Measurements from ENCODE around the gene C16orf96.

Gene C16orf96

GRCh38 chr16:4602331-4602730 is 46.2 kb downstream of the C16orf96 start:
- Histone ChIP-seq H4K20me1 (ENCODE audit: insufficient read depth, low read length) (no peaks in the 10 kb centered on the region), H3K4me3 (ENCODE audit: low read depth, low read length, poor library complexity, severe bottlenecking) (no peak overlapping the region), H3K9me3 (ENCODE audit: low read length) (no peaks in the 10 kb centered on the region), H3K4me2 (ENCODE audit: low read length) (no peak overlapping the region), H3F3A (ENCODE audit: insufficient read depth, low read length) (no peaks in the 10 kb centered on the region), H3K36me3 (ENCODE audit: insufficient read depth, low read length) (0 out of 2 replicates have a peak, but pooled peaks cover under 1% of the 10 kb centered on the region), H3K9ac (ENCODE audit: low read length) (no peak overlapping the region), H3K4me1 (ENCODE audit: insufficient read depth, low read length, severe bottlenecking) (no peaks in the 10 kb centered on the region), H3K27ac (ENCODE audit: low read depth, low read length, poor library complexity, severe bottlenecking) (no peak overlapping the region), H3K9me2 (ENCODE audit: low read depth, low read length) (no peaks in the 10 kb centered on the region), H2AFZ (ENCODE audit: low read length) (no peak overlapping the region), H3K27me3 (ENCODE audit: insufficient read depth, low read length) (peaks cover 13% of the 10 kb centered on the region; the same call in 1 of the 2 replicates), H3K79me2 (ENCODE audit: insufficient read depth, low read length) (no peaks in the 10 kb centered on the region)
- no peak for TF ChIP-seq EZH2 (IDR thresholded peaks at IDR 0.05; ENCODE audit: borderline replicate concordance, low read length)
- TF ChIP-seq CTCF (IDR thresholded peaks at IDR 0.05; ENCODE audit: low read length) = no peak

GRCh38 chr16:4603624-4604170 is 47.6 kb downstream of the C16orf96 start:
- Histone ChIP-seq H4K20me1 (ENCODE audit: insufficient read depth, low read length) (no peaks in the 10 kb centered on the region), H3K36me3 (ENCODE audit: insufficient read depth, low read length) (peaks cover 12% of the 10 kb centered on the region; the same call in 1 of the 2 replicates), H3K4me2 (ENCODE audit: low read length) (no peak overlapping the region), H3K27me3 (ENCODE audit: insufficient read depth, low read length) (peaks cover 13% of the 10 kb centered on the region; the same call in 1 of the 2 replicates), H3K9ac (ENCODE audit: low read length) (no peak overlapping the region), H2AFZ (ENCODE audit: low read length) (no peak overlapping the region), H3F3A (ENCODE audit: insufficient read depth, low read length) (no peaks in the 10 kb centered on the region), H3K79me2 (ENCODE audit: insufficient read depth, low read length) (no peaks in the 10 kb centered on the region), H3K27ac (ENCODE audit: low read depth, low read length, poor library complexity, severe bottlenecking) (no peak overlapping the region), H3K9me3 (ENCODE audit: low read length) (no peaks in the 10 kb centered on the region), H3K4me1 (ENCODE audit: insufficient read depth, low read length, severe bottlenecking) (no peaks in the 10 kb centered on the region), H3K4me3 (ENCODE audit: low read depth, low read length, poor library complexity, severe bottlenecking) (no peak overlapping the region), H3K9me2 (ENCODE audit: low read depth, low read length) (no peaks in the 10 kb centered on the region)
- no peak for TF ChIP-seq CTCF (IDR thresholded peaks at IDR 0.05; ENCODE audit: low read length)
- no peak for TF ChIP-seq EZH2 (IDR thresholded peaks at IDR 0.05; ENCODE audit: borderline replicate concordance, low read length)

- Histone ChIP-seq H3K9me2 (ENCODE audit: low read depth, low read length) (no peaks in the 10 kb centered on the region), H3K27ac (ENCODE audit: low read depth, low read length, poor library complexity, severe bottlenecking) (no peak overlapping the region), H3K36me3 (ENCODE audit: insufficient read depth, low read length) (peaks cover 16% of the 10 kb centered on the region), H3K4me2 (ENCODE audit: low read length) (no peak overlapping the region), H3K27me3 (ENCODE audit: insufficient read depth, low read length) (peaks cover 10% of the 10 kb centered on the region; the same call in 1 of the 2 replicates), H4K20me1 (ENCODE audit: insufficient read depth, low read length) (no peaks in the 10 kb centered on the region), H3K4me1 (ENCODE audit: insufficient read depth, low read length, severe bottlenecking) (no peaks in the 10 kb centered on the region), H3F3A (ENCODE audit: insufficient read depth, low read length) (no peaks in the 10 kb centered on the region), H3K4me3 (ENCODE audit: low read depth, low read length, poor library complexity, severe bottlenecking) (no peak overlapping the region), H2AFZ (ENCODE audit: low read length) (no peak overlapping the region), H3K79me2 (ENCODE audit: insufficient read depth, low read length) (no peaks in the 10 kb centered on the region), H3K9me3 (ENCODE audit: low read length) (no peaks in the 10 kb centered on the region), H3K9ac (ENCODE audit: low read length) (no peak overlapping the region)
- TF ChIP-seq CTCF (IDR thresholded peaks at IDR 0.05; ENCODE audit: low read length) = no peak
- TF ChIP-seq EZH2 (IDR thresholded peaks at IDR 0.05; ENCODE audit: borderline replicate concordance, low read length) = no peak
Measured at GRCh38 chr16:4604401-4604800, 48.3 kb downstream of the C16orf96 start.

All from OCI-LY1 (cell line).